Endodermal cell (in vitro differentiated cells): ENCODE results near the gene EEFSEC. TPM values are rescaled to one million over a fixed set of nuclear protein-coding genes. Genes with fewer than 3 reads are reported as not detected.

ENCODE experiments used
- DNase-seq: peaks from one replicate; pipeline ENCODE4 v3.0.0-alpha.2; 2017
- H3K27ac ChIP-seq: 2 replicates; pipeline ENCODE4 v1.5.1; 2013; ENCODE audit warnings: mild to moderate bottlenecking, low read depth, low read length, moderate library complexity
- H3K27me3 ChIP-seq: 2 replicates; pipeline ENCODE4 v1.6.1; 2013; ENCODE audit warnings: mild to moderate bottlenecking, low read length, moderate library complexity; ENCODE audit not compliant: insufficient read depth, control insufficient read depth, poor library complexity, severe bottlenecking
- H3K36me3 ChIP-seq: 2 replicates; pipeline ENCODE4 v1.7.0; 2013; ENCODE audit warnings: mild to moderate bottlenecking, low read length, moderate library complexity; ENCODE audit not compliant: control insufficient read depth, insufficient read depth
- H3K4me1 ChIP-seq: one replicate; pipeline ENCODE4 v1.7.0; 2013; ENCODE audit warnings: low read length; ENCODE audit not compliant: control insufficient read depth, insufficient read depth
- H3K4me3 ChIP-seq: 2 replicates; pipeline ENCODE4 v1.5.1; 2013; ENCODE audit warnings: mild to moderate bottlenecking, low read length, moderate library complexity
- H3K9ac ChIP-seq: 2 replicates; pipeline ENCODE4 v1.6.1; 2013; ENCODE audit warnings: mild to moderate bottlenecking, low read length, moderate library complexity; ENCODE audit not compliant: poor library complexity, severe bottlenecking; ENCODE audit errors: extremely low read depth
- H3K9me3 ChIP-seq: 2 replicates; pipeline ENCODE4 v1.6.1; 2013; ENCODE audit warnings: mild to moderate bottlenecking, low read length, moderate library complexity; ENCODE audit not compliant: control insufficient read depth
- H3K27ac Mint-ChIP-seq: 2 replicates; pipeline ENCODE4 v1.8.0; 2020; ENCODE audit warnings: mixed read lengths
- H3K27me3 Mint-ChIP-seq: 2 replicates; pipeline ENCODE4 v1.8.0; 2021; ENCODE audit warnings: mild to moderate bottlenecking, mixed read lengths; ENCODE audit not compliant: insufficient read depth
- H3K36me3 Mint-ChIP-seq: 2 replicates; pipeline ENCODE4 v1.8.0; 2020; ENCODE audit warnings: low read depth, mixed read lengths
- H3K4me1 Mint-ChIP-seq: 2 replicates; pipeline ENCODE4 v1.8.0; 2020; ENCODE audit warnings: mixed read lengths
- H3K4me3 Mint-ChIP-seq: 2 replicates; pipeline ENCODE4 v1.8.0; 2020; ENCODE audit warnings: mild to moderate bottlenecking, moderate library complexity, mixed read lengths
- H3K9me3 Mint-ChIP-seq: 2 replicates; pipeline ENCODE4 v1.8.0; 2020; ENCODE audit warnings: mild to moderate bottlenecking, mixed read lengths
- WGBS, 2 experiments: methylation state at CpG; one replicate each; pipeline versions ENCODE4 v1.1.5 to v1.1.7; 2013; ENCODE audit warnings: missing lambda C conversion rate in 2 of 2, mixed read lengths in 1 of 2; ENCODE audit not compliant: insufficient coverage in 1 of 2, insufficient read length in 1 of 2; 5-methylcytosine and 5-hydroxymethylcytosine counted together
- total RNA-seq, 2 donors: library from RNA; stranded (reverse); fragmentation: NEBNext Ultra II Directional in 1 of 2; extraction: Animal tissue kit (Norgen Biotek cat#: 25700) in 1 of 2; gene quantifications; 2 replicates in 1 of 2; 3 replicates in 1 of 2; pipeline ENCODE4 v1.2.1, GENCODE V29; 2021
- TF ChIP-seq, protein P1 (sequence below): fragments of 200-600 bp; sonication (generic); conservative IDR thresholded peaks from 2 replicates; pipeline ENCODE4 v1.5.0; 2021; ENCODE audit warnings: antibody characterized with exemption, mild to moderate bottlenecking

EEFSEC gene
- total RNA-seq, 2 donors from 2014 or later = 11.9 to 15.8 TPM

DNA sequence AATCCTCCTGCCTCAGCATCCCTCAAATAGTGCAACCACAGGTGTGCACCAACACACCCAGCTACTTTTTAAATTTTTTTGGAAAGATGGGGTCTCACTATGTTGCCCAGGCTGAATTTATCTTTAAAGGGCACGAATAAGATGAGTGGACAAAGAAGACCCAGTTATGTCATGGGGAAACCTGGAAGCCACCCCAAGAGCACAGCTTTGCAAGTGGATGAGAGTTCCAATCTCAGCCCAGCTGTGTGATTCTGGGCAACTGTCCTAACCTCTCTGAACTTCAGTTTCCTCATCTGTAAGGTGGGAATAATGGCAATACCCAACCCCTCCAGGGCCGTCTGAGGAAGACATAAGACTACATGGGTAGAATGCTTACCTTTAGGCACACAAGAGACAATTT, 281.2 kb downstream of the EEFSEC start:
- Mint-ChIP-seq H3K9me3 (no peaks in the 10 kb centered on the region), H3K4me3 (no peak overlapping the region), H3K4me1 (peaks cover 13% of the 10 kb centered on the region), H3K27ac (no peak overlapping the region), H3K36me3 (no peaks in the 10 kb centered on the region), H3K27me3 (peaks cover 88% of the 10 kb centered on the region)
- no peaks in the 10 kb centered on the region for H3K9me3 ChIP-seq
- no peak overlapping the region for H3K9ac ChIP-seq
- TF ChIP-seq, protein P1, sequence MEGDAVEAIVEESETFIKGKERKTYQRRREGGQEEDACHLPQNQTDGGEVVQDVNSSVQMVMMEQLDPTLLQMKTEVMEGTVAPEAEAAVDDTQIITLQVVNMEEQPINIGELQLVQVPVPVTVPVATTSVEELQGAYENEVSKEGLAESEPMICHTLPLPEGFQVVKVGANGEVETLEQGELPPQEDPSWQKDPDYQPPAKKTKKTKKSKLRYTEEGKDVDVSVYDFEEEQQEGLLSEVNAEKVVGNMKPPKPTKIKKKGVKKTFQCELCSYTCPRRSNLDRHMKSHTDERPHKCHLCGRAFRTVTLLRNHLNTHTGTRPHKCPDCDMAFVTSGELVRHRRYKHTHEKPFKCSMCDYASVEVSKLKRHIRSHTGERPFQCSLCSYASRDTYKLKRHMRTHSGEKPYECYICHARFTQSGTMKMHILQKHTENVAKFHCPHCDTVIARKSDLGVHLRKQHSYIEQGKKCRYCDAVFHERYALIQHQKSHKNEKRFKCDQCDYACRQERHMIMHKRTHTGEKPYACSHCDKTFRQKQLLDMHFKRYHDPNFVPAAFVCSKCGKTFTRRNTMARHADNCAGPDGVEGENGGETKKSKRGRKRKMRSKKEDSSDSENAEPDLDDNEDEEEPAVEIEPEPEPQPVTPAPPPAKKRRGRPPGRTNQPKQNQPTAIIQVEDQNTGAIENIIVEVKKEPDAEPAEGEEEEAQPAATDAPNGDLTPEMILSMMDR = no peak
- WGBS, 2 experiments = 87 to 90% methylated on average over 2 of the region's 2 CpGs
- no peaks in the 10 kb centered on the region for H3K36me3 ChIP-seq
- no peak overlapping the region for H3K4me3 ChIP-seq
- H3K27ac ChIP-seq = no peak overlapping the region
- H3K27me3 ChIP-seq = peaks cover 82% of the 10 kb centered on the region
- DNase-seq = no peak
- no peaks in the 10 kb centered on the region for H3K4me1 ChIP-seq

GRCh38 chr3:128435058-128435457, 281.8 kb downstream of the EEFSEC start:
- H3K27ac Mint-ChIP-seq = no peak overlapping the region
- peaks cover 13% of the 10 kb centered on the region for H3K4me1 Mint-ChIP-seq
- TF ChIP-seq, protein P1 = no peak
- no peaks in the 10 kb centered on the region for H3K9me3 Mint-ChIP-seq
- Histone ChIP-seq H3K9ac (no peak overlapping the region), H3K4me3 (no peak overlapping the region), H3K27ac (no peak overlapping the region), H3K9me3 (no peaks in the 10 kb centered on the region), H3K27me3 (peaks cover 82% of the 10 kb centered on the region), H3K36me3 (no peaks in the 10 kb centered on the region), H3K4me1 (no peaks in the 10 kb centered on the region)
- H3K36me3 Mint-ChIP-seq = no peaks in the 10 kb centered on the region
- 75 to 86% methylated on average over 2 to 6 of the region's 6 CpGs for WGBS, 2 experiments
- no peak overlapping the region for H3K4me3 Mint-ChIP-seq
- H3K27me3 Mint-ChIP-seq = peaks cover 88% of the 10 kb centered on the region
- DNase-seq = peak; percentile 76

- Histone ChIP-seq H3K36me3 (no peaks in the 10 kb centered on the region), H3K27ac (no peak overlapping the region), H3K9me3 (no peaks in the 10 kb centered on the region), H3K4me3 (no peak overlapping the region), H3K4me1 (no peaks in the 10 kb centered on the region), H3K27me3 (peaks cover 82% of the 10 kb centered on the region), H3K9ac (no peak overlapping the region)
- Mint-ChIP-seq H3K36me3 (no peaks in the 10 kb centered on the region), H3K4me1 (peaks cover 13% of the 10 kb centered on the region), H3K9me3 (no peaks in the 10 kb centered on the region), H3K4me3 (no peak overlapping the region), H3K27me3 (peaks cover 88% of the 10 kb centered on the region), H3K27ac (no peak overlapping the region)
- WGBS, 2 experiments = 83 to 91% methylated on average over 1 to 5 of the region's 5 CpGs
- TF ChIP-seq, protein P1 = no peak
- DNase-seq = no peak
These were observed 282.3 kb downstream of the EEFSEC start for GRCh38 chr3:128435561-128435960.
